ENCODE data around the gene PRKAR1B.

PRKAR1B gene

DNA sequence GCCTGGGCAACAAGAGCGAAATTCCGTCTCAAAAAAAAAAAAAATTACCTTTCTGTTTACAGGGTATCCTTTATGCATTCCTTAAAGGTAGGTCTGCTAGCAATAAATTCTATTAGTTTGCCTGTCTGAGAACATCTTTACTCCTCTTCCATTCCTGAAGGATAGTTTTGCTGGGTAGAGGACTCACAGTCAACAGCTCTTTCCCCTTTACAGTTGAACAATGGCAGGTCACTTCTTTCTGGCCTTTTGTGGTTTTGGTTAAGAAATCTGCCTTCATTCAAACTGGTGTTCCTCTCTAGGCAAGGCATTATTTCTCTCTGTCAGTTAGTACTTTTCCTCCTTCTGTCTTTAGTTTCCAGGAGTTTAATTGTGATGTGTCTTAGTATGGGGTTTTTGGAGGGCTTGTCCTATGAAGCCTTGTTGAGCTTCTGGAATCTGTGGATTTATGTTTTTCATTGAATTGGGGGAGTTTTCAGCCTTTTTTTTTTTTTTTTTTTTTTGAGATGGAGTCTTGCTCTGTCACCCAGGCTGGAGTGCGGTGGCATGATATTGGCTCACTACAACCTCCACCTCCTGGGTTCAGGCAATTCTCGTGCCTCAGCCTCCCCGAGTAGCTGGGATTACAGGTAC is 5.3 kb downstream of the PRKAR1B start:
- DNase-seq, result no peak

DNA sequence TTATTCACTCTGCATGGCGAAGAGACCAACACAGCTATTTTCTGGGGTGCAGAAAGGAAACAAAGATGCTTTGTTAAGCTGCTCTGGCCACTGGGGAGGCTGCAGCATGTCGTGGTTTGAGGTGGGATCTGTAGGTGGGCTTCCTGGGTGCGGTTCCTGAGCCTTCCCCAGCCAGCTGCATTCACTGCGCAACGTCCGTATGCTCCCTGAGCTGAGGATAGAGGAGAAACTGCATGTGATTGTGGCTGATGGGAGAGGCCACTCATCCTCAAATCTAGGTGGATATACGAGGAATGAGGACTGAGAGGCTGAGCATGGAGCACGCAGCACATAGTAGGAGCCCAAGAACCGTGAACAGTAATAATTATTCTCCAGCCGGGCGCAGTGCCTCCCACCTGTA is 10.4 kb downstream of the PRKAR1B start:
- no peak for DNase-seq

DNA sequence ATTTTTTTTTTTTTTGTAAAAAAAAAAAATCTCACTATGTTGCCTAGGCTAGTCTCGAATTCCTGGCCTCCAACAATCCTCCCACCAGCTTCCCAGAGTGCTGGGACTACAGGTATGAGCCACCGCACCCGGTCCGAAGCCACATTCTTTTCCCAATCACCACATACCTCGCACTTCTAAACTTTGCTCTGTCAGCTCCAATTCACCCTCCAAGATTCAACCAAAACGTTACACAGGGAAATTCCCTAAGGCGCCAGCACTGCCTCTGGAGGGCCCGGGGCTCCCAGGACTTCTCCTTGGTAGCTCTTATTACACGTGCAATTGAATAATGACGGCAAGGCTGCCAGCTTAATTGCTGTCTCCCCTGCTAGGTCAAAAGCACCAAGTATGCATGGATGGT is 10.9 kb downstream of the PRKAR1B start:
- no peak for DNase-seq

DNA sequence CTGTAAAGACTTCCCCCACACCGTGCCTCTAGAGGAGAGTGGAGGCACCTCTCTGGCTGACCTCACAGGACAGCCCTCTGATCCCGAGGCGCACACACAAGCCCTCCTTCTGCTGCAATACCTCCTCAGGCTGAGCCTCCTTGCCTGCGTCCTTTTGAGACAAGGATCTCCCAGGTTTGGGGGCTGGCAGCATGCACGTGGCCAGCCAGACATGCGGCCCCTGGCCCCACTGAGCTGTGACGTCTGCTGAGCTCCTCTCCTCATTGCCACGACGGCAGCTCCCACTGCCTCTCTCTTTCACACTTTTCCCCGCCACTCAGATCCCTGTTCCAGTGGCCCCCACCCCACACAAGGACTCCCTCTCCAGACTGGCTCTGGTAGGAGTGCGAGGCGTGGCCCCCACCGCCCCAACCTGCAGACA is 12.8 kb downstream of the PRKAR1B start:
- no peak for DNase-seq

DNA sequence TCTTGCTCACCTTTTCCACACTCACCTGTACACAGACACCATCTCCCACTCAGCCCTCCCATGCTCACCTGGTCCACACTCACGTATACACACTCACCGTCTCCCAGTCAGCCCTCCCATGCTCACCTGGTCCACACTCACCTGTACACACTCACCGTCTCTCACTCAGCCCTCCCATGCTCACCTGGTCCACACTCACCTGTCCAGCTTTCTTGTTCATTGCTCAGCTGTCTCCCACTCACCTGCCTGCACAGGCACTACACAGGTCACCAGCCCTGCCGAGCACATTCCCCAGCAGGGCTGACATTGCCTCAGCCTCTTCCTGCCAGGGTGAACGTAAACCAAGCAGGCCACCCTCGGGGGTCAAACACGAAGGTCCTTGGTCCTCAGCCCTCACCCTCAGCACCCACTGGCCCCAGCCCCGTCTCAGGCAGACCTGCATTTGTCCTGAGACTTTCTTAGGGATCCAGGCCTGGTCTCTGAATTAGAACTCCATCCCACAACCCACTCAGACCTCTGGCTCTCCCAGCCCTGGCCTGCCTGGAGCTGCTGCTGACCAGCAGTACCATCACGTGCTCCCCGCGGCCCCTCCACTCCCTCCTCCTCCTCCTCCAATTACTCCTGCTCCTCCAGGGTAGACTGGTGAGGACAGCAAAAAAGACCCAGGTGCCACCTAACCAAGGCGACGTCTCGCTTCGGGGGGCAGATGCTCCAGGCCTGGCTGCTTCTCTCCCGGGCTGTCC is 13.4 kb downstream of the PRKAR1B start:
- no peak for DNase-seq

DNA sequence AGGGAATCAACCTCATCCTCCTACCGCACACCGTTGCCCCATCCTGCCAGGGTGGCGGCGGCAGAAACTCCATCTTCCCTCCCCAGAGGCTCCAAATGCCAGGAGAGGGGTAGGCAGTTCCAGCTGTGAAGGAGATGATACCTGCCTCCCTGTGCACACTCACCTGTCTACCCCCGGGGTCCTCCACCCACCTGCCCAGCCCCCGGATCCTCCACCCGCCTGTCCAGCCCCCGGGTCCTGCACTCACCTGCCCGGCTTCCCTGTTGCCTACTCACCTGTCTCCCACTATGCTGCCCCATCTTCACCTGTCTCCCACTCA is 14.0 kb downstream of the PRKAR1B start:
- no peak for DNase-seq

DNA sequence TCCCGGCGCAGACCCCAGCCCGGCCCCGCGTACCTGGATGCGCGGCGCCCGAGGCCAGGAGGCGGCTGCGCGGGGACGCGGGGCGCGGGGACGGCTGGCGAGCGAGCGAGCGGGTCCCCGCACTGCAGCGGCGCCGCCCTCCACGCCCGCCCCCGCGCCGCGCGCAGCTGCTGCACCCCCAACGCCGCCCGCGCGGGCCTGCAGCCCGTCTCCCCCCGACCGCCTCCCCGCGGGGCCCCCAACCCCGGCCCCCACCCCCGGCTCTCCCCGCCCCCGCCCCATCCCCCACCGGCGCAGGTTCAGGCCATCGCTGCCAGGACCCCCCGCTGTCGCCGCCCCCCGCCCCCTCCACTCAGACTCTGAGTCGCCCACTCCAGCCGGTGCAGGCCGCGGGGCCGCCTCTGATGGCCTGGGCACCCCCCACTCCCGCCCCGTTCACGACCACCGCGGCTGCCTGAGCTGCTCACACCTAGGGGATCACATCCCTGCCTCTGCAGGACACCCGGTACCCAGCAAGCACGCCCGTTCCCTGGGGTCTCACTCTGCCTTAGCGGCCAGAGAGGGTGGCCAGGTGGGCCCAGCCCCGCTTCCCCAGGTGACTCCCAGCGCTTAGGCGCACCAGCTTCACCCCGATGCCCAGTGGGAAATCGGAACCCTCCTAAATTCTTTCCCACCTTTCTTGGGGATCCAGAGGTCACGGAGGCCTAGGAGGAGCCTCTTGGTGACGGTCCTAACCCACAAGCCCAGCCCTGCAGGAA is 14.5 kb downstream of the PRKAR1B start:
- no peak for DNase-seq

DNA sequence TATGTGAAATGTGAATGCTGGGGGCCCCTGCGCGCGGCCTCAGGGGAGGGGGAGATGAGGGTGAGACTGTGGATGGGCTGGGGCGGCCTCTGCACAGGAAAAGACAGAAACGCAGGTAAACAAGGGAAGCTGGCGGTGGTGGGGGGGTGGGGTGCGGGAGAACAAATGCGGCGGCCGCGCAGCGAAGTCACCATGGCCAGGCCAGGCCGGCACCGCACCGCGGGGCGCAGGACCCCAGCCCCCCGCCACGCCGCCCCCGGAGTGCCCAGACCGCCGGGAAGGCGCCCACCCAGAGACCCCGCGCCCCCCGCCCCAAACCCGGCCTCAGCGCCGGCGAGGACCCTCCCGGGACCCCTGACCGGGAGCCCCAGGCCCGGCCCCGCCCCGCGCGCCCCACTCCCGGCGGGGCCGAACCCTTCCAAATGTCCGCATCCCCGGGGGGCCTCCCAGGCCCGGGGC is 15.1 kb downstream of the PRKAR1B start:
- DNase-seq, result no peak

- DNase-seq, result no peak
Measured at GRCh38 chr7:711093-711921, 15.8 kb downstream of the PRKAR1B start.

GRCh38 chr7:710161-710560 is 16.9 kb downstream of the PRKAR1B start:
- DNase-seq, result no peak

- no peak for DNase-seq
Measured at GRCh38 chr7:707296-708000, 19.6 kb downstream of the PRKAR1B start.

GRCh38 chr7:706721-707120 is 20.4 kb downstream of the PRKAR1B start:
- DNase-seq, result no peak

DNA sequence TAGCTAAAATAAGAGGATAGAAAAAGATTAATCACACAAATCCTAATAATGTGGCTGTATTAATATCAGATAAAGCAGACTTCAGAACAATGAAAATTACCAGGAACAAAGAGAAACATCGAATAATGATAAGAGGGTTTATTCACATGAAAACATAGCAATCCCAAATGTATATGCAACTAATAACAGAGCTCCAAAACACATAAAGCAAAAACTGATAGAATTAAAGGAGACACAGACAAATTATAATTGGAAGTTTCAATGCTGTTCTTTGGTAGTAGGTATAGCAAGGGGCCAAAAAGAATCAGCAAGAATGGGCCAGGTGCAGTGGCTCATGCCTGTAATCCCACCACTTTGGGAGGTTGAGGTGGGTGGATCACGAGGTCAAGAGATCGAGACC is 24.0 kb downstream of the PRKAR1B start:
- DNase-seq, result no peak

DNA sequence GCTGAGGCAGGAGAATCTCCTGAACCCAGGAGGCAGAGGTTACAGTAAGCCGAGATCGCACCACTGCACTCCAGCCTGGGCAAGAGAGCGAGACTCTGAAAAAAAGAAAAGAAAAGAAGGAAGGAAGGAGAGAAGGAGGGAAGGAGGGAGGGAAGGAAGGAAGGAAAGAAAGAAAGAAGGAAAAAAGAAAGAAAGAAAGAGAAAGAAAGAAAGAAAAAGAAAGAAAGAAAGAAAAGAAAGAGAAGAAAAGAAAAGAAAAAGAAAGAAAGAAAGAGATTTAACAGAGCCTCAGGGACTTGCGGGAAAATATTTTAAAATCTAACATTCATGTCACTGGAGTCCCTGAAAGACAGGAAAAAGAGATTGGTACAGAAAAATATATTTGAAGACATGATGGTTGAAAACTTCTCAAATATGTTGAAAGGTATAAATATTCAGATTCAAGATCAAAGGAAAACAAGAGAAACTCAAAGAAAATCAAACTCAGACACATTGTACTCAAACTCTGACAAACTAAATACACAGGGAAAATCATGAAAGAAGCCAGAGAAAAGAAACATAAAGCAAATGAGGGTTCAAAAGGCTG is 25.9 kb downstream of the PRKAR1B start:
- no peak for DNase-seq

DNA sequence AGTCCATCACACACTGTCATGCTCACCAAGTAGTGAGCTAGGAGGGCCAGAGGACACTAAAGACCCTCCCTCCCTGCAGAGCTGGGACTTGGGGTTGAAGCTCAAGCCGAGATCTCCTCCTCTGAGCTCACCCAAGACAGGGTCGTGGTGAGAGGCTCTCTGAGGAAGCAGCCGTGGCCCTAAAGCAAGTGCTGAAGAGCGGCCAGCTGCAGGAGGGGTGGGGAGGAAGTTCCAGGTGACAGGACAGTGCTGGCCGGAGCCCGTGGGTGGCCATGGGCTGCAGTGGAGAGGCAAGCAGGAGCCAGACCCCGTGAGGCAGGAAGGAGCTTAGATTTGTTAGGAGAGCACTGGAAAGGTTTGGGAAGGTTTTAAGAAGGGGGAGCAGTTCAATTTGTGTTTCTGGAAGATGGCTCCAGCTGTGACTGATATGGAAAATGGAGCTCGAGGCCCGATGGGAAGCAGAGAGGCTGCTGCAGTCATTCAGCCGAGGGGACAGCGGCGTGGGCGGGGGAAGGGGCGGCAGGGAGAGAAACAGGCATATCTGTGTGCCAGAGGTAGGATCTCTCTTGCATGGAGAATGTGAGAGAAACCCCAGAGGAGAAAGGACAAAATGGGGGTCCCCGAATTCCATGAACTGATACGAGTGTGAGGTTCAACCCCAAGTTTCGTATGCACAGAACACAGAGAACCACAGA is 27.5 kb downstream of the PRKAR1B start:
- DNase-seq, result no peak

- DNase-seq, result no peak
Measured at GRCh38 chr7:698515-699475, 28.3 kb downstream of the PRKAR1B start.

GRCh38 chr7:696812-697551 is 30.1 kb downstream of the PRKAR1B start:
- DNase-seq, result no peak

GRCh38 chr7:696426-696811 is 30.7 kb downstream of the PRKAR1B start:
- DNase-seq, result no peak

DNA sequence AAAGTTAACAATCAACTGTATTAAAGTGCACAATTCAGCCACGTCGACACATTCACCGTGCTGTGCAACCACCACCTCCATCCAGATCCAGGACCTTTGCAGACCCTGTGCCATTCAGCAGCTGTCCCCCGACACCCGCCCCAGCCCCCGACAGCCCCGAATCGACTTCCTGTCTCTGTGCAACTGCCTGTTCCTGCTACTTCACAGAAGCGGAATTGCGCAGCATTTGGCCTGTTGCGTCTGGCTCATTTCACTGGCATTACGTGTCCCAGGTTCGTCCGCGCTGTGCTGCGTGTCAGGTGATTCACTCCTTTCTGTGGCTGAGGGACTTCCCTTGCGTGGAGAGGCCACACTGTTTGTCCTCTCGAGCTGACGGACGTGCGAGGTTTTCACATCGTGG is 33.8 kb downstream of the PRKAR1B start:
- no peak for DNase-seq

All from fibroblast of upper back skin (primary cell).